HG03442 (cell line): ENCODE measurements around the gene RSL1D1.
A peak's percentile ranks its signal among the peaks of the same experiment; 100 is the strongest.
"Not testable (repeated sequence)": the region's sequence is repeated elsewhere in the genome, so short reads cannot be mapped to it uniquely, and the experiment has no call there.

Experiments
- ATAC-seq: cut with Tn5 transposase; IDR thresholded peaks from one replicate; pipeline ENCODE4 v1.9.1; 2021; ENCODE audit warnings: mild to moderate bottlenecking, moderate library complexity; ENCODE audit not compliant: unreplicated experiment

RSL1D1 gene

DNA sequence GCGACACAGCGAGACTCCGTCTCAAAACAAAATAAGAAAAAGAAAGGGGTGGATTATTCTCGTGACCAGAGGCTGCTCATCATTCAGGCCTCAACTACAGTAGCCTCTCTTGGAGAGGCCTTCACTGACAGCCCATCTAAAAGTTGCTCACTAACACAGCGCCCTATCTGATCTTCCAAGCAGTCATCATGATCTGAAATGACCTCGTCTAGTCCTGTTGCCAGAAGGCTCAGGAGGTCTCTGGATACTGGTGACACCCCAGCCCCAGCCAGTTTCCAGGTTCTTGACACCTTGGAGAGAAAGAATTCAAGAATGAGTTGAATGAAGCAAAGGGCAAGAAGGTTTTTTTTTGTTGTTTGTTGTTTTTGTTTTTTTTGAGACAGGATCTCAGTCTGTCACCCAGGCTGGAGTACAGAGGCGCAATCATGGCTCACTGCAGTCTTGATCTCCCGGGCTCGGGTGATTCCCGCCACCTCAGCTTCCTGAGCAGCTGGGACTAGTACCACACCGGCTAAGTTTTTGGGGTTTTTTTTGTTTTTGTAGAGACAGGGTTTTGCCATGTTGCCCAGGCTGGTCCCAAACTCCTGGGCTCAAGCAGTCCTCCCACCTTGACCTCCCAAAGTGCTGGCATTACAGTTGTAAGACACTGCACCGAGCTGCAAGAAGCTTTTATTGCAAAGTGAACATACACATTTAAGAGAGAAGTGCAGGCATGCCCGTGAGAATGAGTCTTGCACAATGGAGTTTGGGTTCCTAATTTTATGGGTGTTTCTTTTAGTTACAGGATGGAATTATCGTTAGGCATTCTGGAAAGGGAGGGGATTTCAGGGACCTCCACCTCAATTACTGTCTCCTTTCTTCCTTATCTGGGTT lies 51.6 kb downstream of the RSL1D1 start:
- ATAC-seq: no peak

- no peak for ATAC-seq
These were observed 52.3 kb downstream of the RSL1D1 start for GRCh38 chr16:11799017-11799381.

GRCh38 chr16:11797957-11798299 lies 53.4 kb downstream of the RSL1D1 start:
- no peak for ATAC-seq

DNA sequence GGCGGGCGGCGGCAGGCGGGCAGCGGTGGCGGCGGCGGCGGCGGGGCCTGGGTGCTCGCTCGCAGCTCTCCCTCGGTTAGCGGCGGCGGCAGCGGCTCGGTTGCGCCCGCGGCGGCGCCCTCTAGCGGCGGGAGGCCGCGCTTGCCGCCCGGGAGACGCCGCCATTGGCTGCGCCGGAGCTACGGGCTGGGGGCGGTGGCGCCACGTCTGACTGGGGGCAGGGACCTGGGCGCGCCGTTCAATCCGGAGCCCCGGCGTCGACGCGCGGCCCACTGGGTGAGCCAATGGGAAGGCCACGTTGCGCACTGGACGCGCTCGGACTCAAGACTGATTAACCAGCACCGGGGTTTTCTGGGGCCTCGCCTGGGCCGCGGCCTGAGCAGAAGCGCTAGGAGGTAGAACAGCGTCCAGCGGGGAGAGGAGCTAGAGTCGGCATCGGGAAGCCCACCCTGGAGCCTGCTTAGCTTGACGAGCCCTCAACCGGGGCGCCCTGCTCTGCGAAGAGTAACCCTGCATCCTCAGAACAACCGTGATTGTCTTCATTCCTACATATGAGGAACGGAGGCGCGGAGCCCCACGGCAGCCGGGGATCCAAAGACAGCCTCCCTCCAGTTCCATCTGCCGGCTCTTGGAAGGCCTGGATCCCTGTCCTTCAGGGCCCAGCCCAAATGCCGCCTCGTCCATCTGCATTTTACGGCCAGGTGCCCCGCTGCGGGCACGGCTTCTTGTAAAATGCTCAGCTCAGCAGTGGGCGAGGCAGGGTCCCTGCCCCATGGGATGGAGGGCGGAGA lies 54.0 kb downstream of the RSL1D1 start, which contains the start of gene ZC3H7A:
Gene ZC3H7A, minus strand, starts transcription at position 93 of the 791 bp plus-strand sequence. CDS start 14,904 bp downstream, outside the sequence.
- ATAC-seq: peak; percentile 90

GRCh38 chr16:11796227-11797165 lies 54.8 kb downstream of the RSL1D1 start:
- ATAC-seq: no peak

DNA sequence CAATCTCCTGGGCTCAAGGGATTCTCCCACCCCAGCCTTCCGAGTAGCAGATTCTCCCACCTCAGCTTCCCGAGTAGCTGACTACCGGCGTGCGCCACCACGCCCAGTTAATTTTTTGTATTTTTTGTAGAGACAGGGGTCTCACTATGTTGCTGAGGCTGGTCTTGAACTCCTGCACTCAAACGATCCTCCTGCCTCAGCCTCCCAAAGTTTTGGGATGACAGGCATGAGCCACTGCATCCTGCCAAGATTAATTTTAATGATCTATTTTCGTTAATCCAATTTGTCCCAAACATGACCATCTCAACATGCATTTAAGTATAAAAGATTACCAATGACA lies 55.5 kb downstream of the RSL1D1 start:
- no peak for ATAC-seq

DNA sequence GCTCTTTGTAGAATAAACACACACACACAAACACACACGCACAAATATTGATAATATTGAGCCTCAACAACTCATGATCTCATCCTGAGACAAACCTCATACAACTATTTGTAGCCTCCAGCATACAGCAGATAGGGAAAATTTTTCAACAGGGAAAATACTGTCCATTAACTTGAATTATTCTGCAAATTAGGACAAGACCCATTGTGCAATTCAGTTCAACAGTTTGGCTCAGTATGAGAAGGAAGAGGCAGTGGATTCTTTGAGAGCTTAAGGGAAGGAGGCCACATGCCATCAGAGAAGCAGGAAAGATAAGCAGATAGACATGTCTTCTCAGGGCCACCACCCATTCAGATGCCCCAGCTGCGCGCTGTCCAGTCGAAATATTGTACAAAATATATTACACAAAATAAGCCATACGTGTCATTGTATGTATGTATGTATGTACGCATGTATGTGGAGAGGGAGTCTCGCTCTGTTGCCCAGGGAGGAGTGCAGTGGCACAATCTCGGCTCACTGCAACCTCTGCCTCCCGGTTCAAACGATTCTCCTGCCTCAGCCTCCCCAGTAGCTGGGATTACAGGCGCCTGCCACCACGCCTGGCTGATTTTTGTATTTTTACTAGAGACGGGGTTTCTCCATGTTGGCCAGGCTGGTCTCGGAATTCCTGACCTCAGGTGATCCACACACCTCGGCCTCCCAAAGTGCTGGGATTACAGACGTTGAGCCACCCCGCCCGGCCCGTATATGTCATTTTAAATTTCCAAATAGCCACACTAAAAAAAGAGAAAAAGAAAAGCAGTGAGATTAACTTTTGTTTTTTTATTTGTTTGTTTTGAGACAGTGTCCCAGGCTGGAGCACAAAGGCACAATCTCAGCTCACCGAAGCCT lies 56.1 kb downstream of the RSL1D1 start:
- no peak for ATAC-seq

GRCh38 chr16:11794447-11794846 lies 56.9 kb downstream of the RSL1D1 start:
- no peak for ATAC-seq

DNA sequence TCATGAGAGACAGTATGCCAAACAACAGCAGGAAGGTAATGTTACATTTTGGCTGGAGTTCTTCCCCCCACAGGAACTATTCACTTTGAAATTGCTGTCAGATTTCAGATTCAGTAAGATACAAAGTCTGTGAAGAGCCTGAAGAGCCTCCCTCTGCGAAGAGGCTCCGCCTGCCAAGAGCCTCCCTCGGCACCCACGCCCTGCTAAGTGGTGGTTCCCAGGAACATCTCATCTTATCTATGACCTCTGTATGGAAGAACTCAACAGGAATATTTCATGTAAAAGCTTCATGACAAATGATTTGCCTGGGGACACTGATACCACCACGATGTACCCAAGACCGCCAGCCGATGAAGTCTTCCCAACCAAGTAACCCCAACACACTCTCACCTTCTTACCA lies 57.5 kb downstream of the RSL1D1 start:
- no peak for ATAC-seq

GRCh38 chr16:11792410-11793241 lies 58.7 kb downstream of the RSL1D1 start:
- no peak for ATAC-seq

- ATAC-seq: no peak
These were observed 60.1 kb downstream of the RSL1D1 start for GRCh38 chr16:11791144-11791828.

- ATAC-seq: no peak
These were observed 62.4 kb downstream of the RSL1D1 start for GRCh38 chr16:11788914-11789313.

GRCh38 chr16:11784980-11785599 lies 66.3 kb downstream of the RSL1D1 start:
- not testable (repeated sequence) for ATAC-seq

DNA sequence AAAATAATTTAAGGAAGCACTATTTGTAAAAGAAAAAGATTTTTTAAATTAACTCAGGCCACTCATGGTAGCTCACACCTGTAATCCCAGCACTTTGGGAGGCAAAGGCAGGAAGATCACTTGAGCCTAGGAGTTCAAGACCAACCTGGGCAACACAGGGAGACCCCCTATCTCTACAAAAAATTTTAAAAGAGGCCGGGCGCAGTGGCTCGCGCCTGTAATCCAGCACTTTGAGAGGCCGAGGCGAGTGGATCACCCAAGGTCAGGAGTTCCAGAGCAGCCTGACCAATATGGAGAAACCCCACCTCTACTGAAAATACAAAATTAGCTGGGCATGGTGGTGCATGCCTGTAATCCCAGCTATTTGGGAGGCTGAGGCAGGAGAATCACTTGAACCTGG lies 67.0 kb downstream of the RSL1D1 start:
- ATAC-seq: not testable (repeated sequence)

DNA sequence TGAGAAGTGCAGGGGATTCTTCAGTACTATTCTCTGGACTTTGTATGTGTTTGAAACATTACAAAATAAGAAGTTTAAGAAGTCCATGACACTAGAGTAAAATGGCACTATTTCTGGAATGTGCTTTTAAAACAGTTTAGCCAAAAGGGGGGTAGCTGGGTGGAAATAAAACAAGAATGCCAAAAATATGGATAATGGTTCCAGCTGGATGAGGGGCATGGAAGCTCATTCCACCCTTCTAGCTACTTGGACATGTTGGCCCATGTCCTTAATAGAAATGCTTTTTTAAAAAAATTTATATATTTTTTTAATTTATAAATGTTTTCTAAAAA lies 67.3 kb downstream of the RSL1D1 start:
- ATAC-seq: no peak
